Heart left ventricle (tissue), 16 donors: ENCODE measurements around the gene HMGN1. TPM values are rescaled to one million over a fixed set of nuclear protein-coding genes. Genes with fewer than 3 reads are reported as not detected.

Experiments used
- ATAC-seq, 4 donors: fragments of 200-7000 bp; cut with Tn5 transposase; one replicate each; pipeline ENCODE4 v1.9.1; 2020 to 2022; ENCODE audit warnings: moderate library complexity in 4 of 4, mild to moderate bottlenecking in 3 of 4, moderate number of reproducible peaks in 1 of 4
- DNase-seq, 5 donors: peaks; one replicate each; pipeline ENCODE4 v3.0.0-alpha.2; 2020
- H3K27ac ChIP-seq, 12 donors: fragments of 200-600 bp; sonication (generic) in 4 of 12; one replicate each; pipeline versions ENCODE4 v1.5.0 to v1.8.0; 2016 to 2022; ENCODE audit warnings: mild to moderate bottlenecking in 2 of 12
- H3K27me3 ChIP-seq, 9 donors: fragments of 200-600 bp; sonication (generic) in 2 of 9; one replicate each; pipeline versions ENCODE4 v1.5.1 to v1.8.0; 2016 to 2022; ENCODE audit warnings: mild to moderate bottlenecking in 3 of 9
- H3K36me3 ChIP-seq, 9 donors: fragments of 200-600 bp; sonication (generic) in 2 of 9; one replicate each; pipeline versions ENCODE4 v1.5.0 to v1.8.0; 2018 to 2022; ENCODE audit warnings: mild to moderate bottlenecking in 2 of 9
- H3K4me1 ChIP-seq, 12 donors: fragments of 200-600 bp; sonication (generic) in 4 of 12; one replicate each; pipeline versions ENCODE4 v1.5.0 to v1.8.0; 2016 to 2022; ENCODE audit warnings: mild to moderate bottlenecking in 3 of 12
- H3K4me3 ChIP-seq, 12 donors: fragments of 200-600 bp; sonication (generic) in 4 of 12; one replicate each; pipeline versions ENCODE4 v1.5.0 to v1.8.0; 2017 to 2022; ENCODE audit warnings: mild to moderate bottlenecking in 9 of 12, moderate library complexity in 4 of 12
- H3K9me3 ChIP-seq, 12 donors: fragments of 200-600 bp; sonication (generic) in 4 of 12; one replicate each; pipeline versions ENCODE4 v1.5.0 to v1.8.0; 2016 to 2022; ENCODE audit warnings: mild to moderate bottlenecking in 1 of 12
- POLR2A ChIP-seq, 2 donors: fragments of 450-650 bp; IDR thresholded peaks; one replicate each; pipeline ENCODE4 v1.6.1; 2017; ENCODE audit warnings: antibody characterized with exemption in 2 of 2, mild to moderate bottlenecking in 2 of 2, moderate library complexity in 2 of 2
- WGBS, 4 donors: extraction: QIAGEN DNeasy Blood & Tissue Kit in 2 of 4; methylation state at CpG; one replicate each; pipeline versions ENCODE4 v1.1.5 to v1.1.7; 2013 to 2018; 5-methylcytosine and 5-hydroxymethylcytosine counted together
- intact Hi-C, 10 donors: fragments of 100-400 bp; cut with DNase I; formaldehyde crosslinking; loops; one replicate each; pipeline versions ENCODE4 v1.11.1 to v1.14.2; 2022
- polyA plus RNA-seq, 2 donors: library from polyadenylated mRNA; stranded (reverse); fragments of 200-250 nt; gene quantifications; one replicate each; pipeline ENCODE4 v1.2.3, GENCODE V29; 2013
- total RNA-seq, 9 donors: library from RNA; depleted of rRNA in 2 of 9; stranded (reverse); fragments of >200 nt in 2 of 9; fragmentation: NEBNext Ultra II Directional in 3 of 9; extraction: Animal tissue kit (Norgen Biotek cat#: 25700) in 3 of 9; gene quantifications; one replicate each; pipeline versions ENCODE4 v1.1.0 to v1.2.4, GENCODE V29; 2016 to 2023
- TF ChIP-seq, protein P1 (sequence below), 12 donors: fragments of 200-600 bp; sonication (generic) in 4 of 12; IDR thresholded peaks; one replicate each; pipeline versions ENCODE4 v1.5.0 to v1.8.0; 2018 to 2022; ENCODE audit warnings: antibody characterized with exemption in 12 of 12, mild to moderate bottlenecking in 5 of 12
- donor health status: ischemic (EF 13 %, LVEDD 7.1; RV severe dilation, severe dysfunction).
- donor health status: healthy with polysubstance abuse.
- donor health status: DM: no; HTN: yes; CAD: no.
- donor health status: DM: no; HTN: no; CAD: no.
- donor health status: ischemic (EF 25% LVEDD 6.9; RV normal size, moderate dysfunction).
- donor health status: ischemic (EF 25% LVEDD 5.7; RV mildly dilated, moderate dysfunction).
- donor health status: healthy.
- donor health status: DM: yes; HTN: yes; CAD: no.
- donor health status: ischemic (EF 35%, LVEDD 5.7; RV mildly dilated, moderate dysfunction).
- donor health status: nonischemic (EF 11% LVEDD 7.7; RV severe dilation, severe dysfunction).
- donor health status: DM: yes; HTN: yes; CAD: no.
- donor health status: PGD.
- donor health status: ischemic (EF 29% LVEDD 5.4; RV normal size, mild dysfunction).
- donor health status: nonischemic (EF 23%, LVEDD 6.1; RV moderate dilation, normal function).

The HMGN1 gene
- total and polyA plus RNA-seq, 11 donors, result 35.9 to 108 (median 43.9) TPM

- Histone ChIP-seq H3K36me3 (peaks cover 0 to 22% (median 16%) of the 10 kb centered on the region in 9 donors), H3K9me3 (no peaks in the 10 kb centered on the region), H3K4me1 (peaks cover 0 to 39% (median 19%) of the 10 kb centered on the region in 12 donors), H3K27ac (peak overlapping the region in 11 of 12 donors; percentile 56 to 80 (median 68)), H3K4me3 (peak overlapping the region in 11 of 12 donors; percentile 16 to 63 (median 53)), H3K27me3 (no peaks in the 10 kb centered on the region)
- DNase-seq (peak; percentile 91 to 98 (median 93)), ATAC-seq (peak; percentile 53 to 79 (median 66))
- WGBS, 4 donors, result 11 to 19% (median 13%) methylated on average over 19 to 21 of the region's 21 CpGs
- TF ChIP-seq, protein P1, sequence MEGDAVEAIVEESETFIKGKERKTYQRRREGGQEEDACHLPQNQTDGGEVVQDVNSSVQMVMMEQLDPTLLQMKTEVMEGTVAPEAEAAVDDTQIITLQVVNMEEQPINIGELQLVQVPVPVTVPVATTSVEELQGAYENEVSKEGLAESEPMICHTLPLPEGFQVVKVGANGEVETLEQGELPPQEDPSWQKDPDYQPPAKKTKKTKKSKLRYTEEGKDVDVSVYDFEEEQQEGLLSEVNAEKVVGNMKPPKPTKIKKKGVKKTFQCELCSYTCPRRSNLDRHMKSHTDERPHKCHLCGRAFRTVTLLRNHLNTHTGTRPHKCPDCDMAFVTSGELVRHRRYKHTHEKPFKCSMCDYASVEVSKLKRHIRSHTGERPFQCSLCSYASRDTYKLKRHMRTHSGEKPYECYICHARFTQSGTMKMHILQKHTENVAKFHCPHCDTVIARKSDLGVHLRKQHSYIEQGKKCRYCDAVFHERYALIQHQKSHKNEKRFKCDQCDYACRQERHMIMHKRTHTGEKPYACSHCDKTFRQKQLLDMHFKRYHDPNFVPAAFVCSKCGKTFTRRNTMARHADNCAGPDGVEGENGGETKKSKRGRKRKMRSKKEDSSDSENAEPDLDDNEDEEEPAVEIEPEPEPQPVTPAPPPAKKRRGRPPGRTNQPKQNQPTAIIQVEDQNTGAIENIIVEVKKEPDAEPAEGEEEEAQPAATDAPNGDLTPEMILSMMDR (IDR thresholded peaks at IDR 0.05), result no peak
- no peak for TF ChIP-seq POLR2A (IDR thresholded peaks at IDR 0.05)
- intact Hi-C loops, result loop anchor here (1.0 to 10.0 kb wide), 12 partner anchors 7 to 205 kb away; partner anchors contain the start of genes HMGN1 (in 6 of the 10), BRWD1 (in 5 of the 10), PSMG1 (in 5 of the 10) and LCA5L (in 1 of the 10)
Observed at GRCh38 chr21:39387461-39388037, 38.7 kb upstream of the HMGN1 start.

GRCh38 chr21:39386899-39387298 is 38.0 kb upstream of the HMGN1 start:
- H3K27me3 ChIP-seq, result no peaks in the 10 kb centered on the region
- no peak for DNase-seq
- no peak for ATAC-seq
- no peak for TF ChIP-seq POLR2A (IDR thresholded peaks at IDR 0.05)
- peak overlapping the region in 4 of 12 donors; percentile 42 to 63 (median 57) for H3K4me3 ChIP-seq
- peak overlapping the region in 10 of 12 donors; percentile 56 to 85 (median 71) for H3K27ac ChIP-seq
- peaks cover 0 to 39% (median 19%) of the 10 kb centered on the region in 12 donors for H3K4me1 ChIP-seq
- H3K36me3 ChIP-seq, result peaks cover 0 to 15% (median 9%) of the 10 kb centered on the region in 9 donors
- intact Hi-C loops, result loop anchor here in 8 of 10 donors (1.0 to 10.0 kb wide), 10 partner anchors 35 to 205 kb away; partner anchors contain the start of genes PSMG1 (in 5 of the 8), HMGN1 (in 4 of the 8), BRWD1 (in 2 of the 8) and LCA5L (in 1 of the 8)
- 96 to 99% (median 96%) methylated on average over 11 of the region's 11 CpGs for WGBS, 4 donors
- H3K9me3 ChIP-seq, result no peaks in the 10 kb centered on the region

DNA sequence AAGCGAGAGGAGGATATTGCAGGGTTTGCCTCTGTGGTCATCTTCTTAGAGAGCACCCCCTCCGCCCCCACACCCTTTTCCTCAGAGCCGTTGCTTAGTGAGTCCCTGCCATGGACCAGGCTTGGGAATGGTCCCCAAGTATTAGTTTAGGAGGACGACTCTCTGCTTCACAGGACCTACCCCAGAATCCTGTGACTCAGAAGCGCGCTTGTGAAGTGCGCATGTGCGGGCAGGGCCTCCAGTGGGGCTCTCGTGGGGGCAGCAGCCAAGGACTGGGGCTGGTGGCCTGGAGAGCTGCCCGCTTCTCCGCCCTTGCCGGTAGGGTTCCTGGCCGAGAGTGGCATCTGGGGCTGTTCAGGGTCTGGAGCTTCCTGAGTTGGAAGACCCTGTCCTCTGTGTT is 37.3 kb upstream of the HMGN1 start:
- intact Hi-C loops, result loop anchor here in 8 of 10 donors (2.0 to 10.0 kb wide), 9 partner anchors 34 to 204 kb away; partner anchors contain the start of genes PSMG1 (in 5 of the 8), HMGN1 (in 3 of the 8), BRWD1 (in 2 of the 8) and LCA5L (in 1 of the 8)
- Histone ChIP-seq H3K36me3 (peaks cover 0 to 8% (median 3%) of the 10 kb centered on the region in 9 donors), H3K27ac (peak overlapping the region in 11 of 12 donors; percentile 56 to 85 (median 77)), H3K27me3 (no peaks in the 10 kb centered on the region), H3K9me3 (no peaks in the 10 kb centered on the region), H3K4me3 (peak overlapping the region in 10 of 12 donors; percentile 24 to 58 (median 50)), H3K4me1 (peaks cover 0 to 46% (median 25%) of the 10 kb centered on the region in 12 donors)
- TF ChIP-seq, protein P1 (IDR thresholded peaks at IDR 0.05), result no peak
- TF ChIP-seq POLR2A (IDR thresholded peaks at IDR 0.05), result no peak
- ATAC-seq (peak in 2 of 4 donors; percentile 4 to 20), DNase-seq (peak in 3 of 5 donors; percentile 58 to 68 (median 59))
- WGBS, 4 donors, result 46 to 65% (median 57%) methylated on average over 6 to 13 of the region's 13 CpGs

DNA sequence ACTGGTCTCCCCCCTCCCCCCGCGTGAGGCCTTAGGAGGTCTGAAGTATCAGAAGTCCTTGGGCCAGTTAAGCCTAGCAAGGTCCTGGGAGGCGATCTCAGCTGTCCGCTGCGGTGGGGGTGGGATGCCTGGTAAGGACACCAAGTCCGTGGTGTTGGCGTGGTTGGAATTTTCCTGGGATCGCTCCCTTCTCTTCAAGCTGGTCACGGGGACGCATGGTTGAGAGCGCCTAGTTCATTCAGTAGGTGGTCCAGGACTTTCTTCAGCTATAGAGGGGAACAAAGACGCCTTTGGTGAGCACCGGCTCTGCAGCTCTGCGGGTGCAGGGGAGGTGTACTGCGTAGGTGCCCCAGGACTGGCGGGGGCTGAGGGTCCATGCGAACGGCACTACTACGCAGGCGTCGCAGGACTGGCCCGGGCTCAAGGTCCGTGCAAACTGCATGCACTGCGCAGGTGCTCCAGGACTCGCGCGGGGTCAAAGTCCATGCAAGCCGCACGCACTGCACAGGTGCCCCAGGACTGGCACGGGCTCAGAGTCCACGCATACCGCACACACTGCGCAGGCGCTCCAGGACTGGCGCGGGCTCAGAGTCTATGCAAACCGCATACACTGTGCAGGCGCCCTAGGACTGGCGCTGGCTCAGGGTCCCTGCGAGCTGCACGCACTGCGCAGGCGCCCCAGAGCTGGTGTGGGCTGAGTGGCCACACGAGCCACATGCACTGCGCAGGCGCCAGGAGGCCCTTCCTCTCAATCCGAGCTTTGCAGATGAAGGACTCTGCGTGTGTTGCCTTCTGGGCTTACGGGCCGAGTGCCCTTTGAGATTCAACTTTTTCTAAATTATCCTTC is 36.6 kb upstream of the HMGN1 start:
- WGBS, 4 donors, result 56 to 72% (median 61%) methylated on average over 33 to 50 of the region's 50 CpGs
- intact Hi-C loops, result loop anchor here in 8 of 10 donors (2.0 to 10.0 kb wide), 9 partner anchors 33 to 203 kb away; partner anchors contain the start of genes PSMG1 (in 5 of the 8), HMGN1 (in 3 of the 8), BRWD1 (in 2 of the 8) and LCA5L (in 1 of the 8)
- TF ChIP-seq, protein P1 (IDR thresholded peaks at IDR 0.05), result no peak
- TF ChIP-seq POLR2A (IDR thresholded peaks at IDR 0.05), result peak in 1 of 2 donors; percentile 14
- peak; percentile 74 to 91 (median 89) for DNase-seq
- Histone ChIP-seq H3K27ac (peak overlapping the region in 11 of 12 donors; percentile 56 to 85 (median 77)), H3K36me3 (peaks cover 0 to 2% (median 0%) of the 10 kb centered on the region in 9 donors), H3K9me3 (no peaks in the 10 kb centered on the region), H3K27me3 (no peaks in the 10 kb centered on the region), H3K4me3 (peak overlapping the region in 11 of 12 donors; percentile 12 to 58 (median 48)), H3K4me1 (peaks cover 0 to 46% (median 27%) of the 10 kb centered on the region in 12 donors)
- peak; percentile 72 to 89 (median 83) for ATAC-seq
